Keratinocyte (primary cell): ENCODE results near the gene SLC6A15. TPM values are rescaled to one million over a fixed set of nuclear protein-coding genes. Genes with fewer than 3 reads are reported as not detected.

Experiments
- DNase-seq: peaks from one replicate; pipeline ENCODE4 v3.0.0-alpha.2; 2011; ENCODE audit warnings: low read depth, missing footprints, low spot score
- FAIRE-seq: peaks from 2 replicates; lab custom pipeline; 2011; peaks lifted over from hg19 to GRCh38; lab: Jason Lieb, UNC
- H2AFZ ChIP-seq: 2 replicates; pipeline ENCODE4 v1.6.0; 2012; ENCODE audit warnings: low read length, control low read depth, inconsistent platforms; ENCODE audit not compliant: control insufficient read depth
- H3K27ac ChIP-seq: 2 replicates; pipeline ENCODE4 v1.5.1; 2011; ENCODE audit warnings: low read length; ENCODE audit not compliant: control insufficient read depth, insufficient read depth
- H3K27me3 ChIP-seq: 3 replicates; pipeline ENCODE4 v1.6.0; 2011; ENCODE audit warnings: low read length; ENCODE audit not compliant: control insufficient read depth, insufficient read depth; ENCODE audit errors: extremely low read depth
- H3K36me3 ChIP-seq, 2 experiments: 2 replicates in 1 of 2; 3 replicates in 1 of 2; pipeline ENCODE4 v1.5.1; 2011; ENCODE audit warnings: low read length in 2 of 2, mild to moderate bottlenecking in 1 of 2; ENCODE audit not compliant: control insufficient read depth in 2 of 2, insufficient read depth in 2 of 2; ENCODE audit errors: extremely low read depth in 1 of 2
- H3K4me1 ChIP-seq: 3 replicates; pipeline ENCODE4 v1.5.1; 2011; ENCODE audit warnings: low read length; ENCODE audit not compliant: control insufficient read depth, insufficient read depth; ENCODE audit errors: extremely low read depth
- H3K4me2 ChIP-seq: 3 replicates; pipeline ENCODE4 v1.6.0; 2011; ENCODE audit warnings: low read depth, low read length; ENCODE audit not compliant: control insufficient read depth, insufficient read depth; ENCODE audit errors: extremely low read depth
- H3K4me3 ChIP-seq, 3 experiments: fragments of 200-600 bp in 1 of 3; sonication (generic) in 1 of 3; 2 replicates in 2 of 3; 3 replicates in 1 of 3; pipeline ENCODE4 v1.5.1; 2011 to 2016; ENCODE audit warnings: low read length in 3 of 3, mild to moderate bottlenecking in 3 of 3, control low read depth in 2 of 3, inconsistent platforms in 1 of 3, low read depth in 1 of 3, mixed read lengths in 1 of 3, mixed run types in 1 of 3, moderate library complexity in 1 of 3; ENCODE audit not compliant: control insufficient read depth in 2 of 3, insufficient read depth in 2 of 3; ENCODE audit errors: extremely low read depth in 1 of 3
- H3K79me2 ChIP-seq: 2 replicates; pipeline ENCODE4 v1.6.0; 2012; ENCODE audit warnings: low read length; ENCODE audit not compliant: control insufficient read depth, insufficient read depth
- H3K9ac ChIP-seq: 3 replicates; pipeline ENCODE4 v1.6.0; 2011; ENCODE audit warnings: low read length; ENCODE audit not compliant: control insufficient read depth, insufficient read depth; ENCODE audit errors: extremely low read depth
- H3K9me1 ChIP-seq: 3 replicates; pipeline ENCODE4 v1.6.0; 2011; ENCODE audit warnings: low read length; ENCODE audit not compliant: control insufficient read depth, insufficient read depth; ENCODE audit errors: extremely low read depth
- H3K9me3 ChIP-seq: 2 replicates; pipeline ENCODE4 v1.5.1; 2012; ENCODE audit warnings: low read depth, low read length; ENCODE audit not compliant: control insufficient read depth
- H4K20me1 ChIP-seq: 3 replicates; pipeline ENCODE4 v1.6.0; 2011; ENCODE audit warnings: low read length; ENCODE audit not compliant: control insufficient read depth, insufficient read depth; ENCODE audit errors: extremely low read depth
- EZH2 ChIP-seq: IDR thresholded peaks from one replicate; pipeline ENCODE4 v1.6.1; 2012; ENCODE audit warnings: inconsistent platforms, mild to moderate bottlenecking, low read length, moderate library complexity
- dilution Hi-C: fragments of 300-500 bp; cut with MboI; formaldehyde crosslinking; loops from one replicate; pipeline ENCODE4 v1.7.0; 2020; ENCODE audit warnings: low sequenced_read_pairs; ENCODE audit not compliant: extremely low pct_ligation_motif_present
- polyA plus RNA-seq, 5 experiments: library from polyadenylated mRNA; depleted of rRNA in 3 of 5; stranded (reverse) in 3 of 5; stranded (forward) in 1 of 5; unstranded in 1 of 5; fragments of >200 nt; gene quantifications; 1 replicate in 1 of 5; 2 replicates in 3 of 5; 3 replicates in 1 of 5; pipeline versions ENCODE4 v1.2.1 to v1.2.3, GENCODE V29; 2011 to 2012; ENCODE audit warnings: missing spikeins in 2 of 5, low read depth in 1 of 5, low replicate concordance in 1 of 5
- TF ChIP-seq, protein P1 (sequence below), 3 experiments: IDR thresholded peaks in 1 of 3; conservative IDR thresholded peaks in 1 of 3; optimal IDR thresholded peaks in 1 of 3; 2 replicates in 2 of 3; 3 replicates in 1 of 3; pipeline versions ENCODE3 to v1.5.1; 2011; ENCODE audit warnings: low read length in 3 of 3, mild to moderate bottlenecking in 3 of 3, moderate library complexity in 2 of 3, control low read depth in 1 of 3, inconsistent platforms in 1 of 3; ENCODE audit not compliant: insufficient read depth in 2 of 3; ENCODE audit errors: extremely low read depth in 1 of 3

The SLC6A15 gene
- polyA plus RNA-seq, 1 donor (not counting 4 experiments of a cell fraction or from before 2014, with no cell fraction given), result 18.9 TPM

DNA sequence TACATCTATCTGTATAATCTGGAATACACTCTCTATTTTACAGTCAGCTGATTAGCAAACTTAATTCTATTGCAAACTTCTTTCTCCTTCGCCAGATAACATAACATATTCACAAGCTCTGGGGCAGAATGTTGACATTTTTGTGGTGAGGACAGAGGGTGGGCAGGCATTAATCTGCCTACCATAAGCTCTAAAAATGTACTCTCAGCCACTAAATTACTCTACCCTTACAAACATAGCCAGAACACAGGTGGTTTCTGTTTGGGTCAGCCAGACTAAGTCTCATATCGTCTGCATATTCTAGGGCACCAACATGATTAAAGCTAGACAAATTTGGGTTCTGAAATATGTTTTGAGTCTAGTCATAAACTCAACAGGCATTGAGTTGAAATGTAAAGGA, 90.1 kb downstream of the SLC6A15 start:
- dilution Hi-C loops, result no loop called here
- H3K27ac ChIP-seq, result no peak overlapping the region
- H3K4me1 ChIP-seq, result no peaks in the 10 kb centered on the region
- H3K27me3 ChIP-seq, result no peaks in the 10 kb centered on the region
- H3K4me2 ChIP-seq, result no peak overlapping the region
- no peak overlapping the region for H3K9ac ChIP-seq
- H3K36me3 ChIP-seq, result no peaks in the 10 kb centered on the region
- no peak overlapping the region for H3K4me3 ChIP-seq
- FAIRE-seq (no peak), DNase-seq (no peak)
- H2AFZ ChIP-seq, result no peak overlapping the region
- no peaks in the 10 kb centered on the region for H3K79me2 ChIP-seq
- H3K9me1 ChIP-seq, result no peaks in the 10 kb centered on the region
- TF ChIP-seq EZH2, result no peak
- TF ChIP-seq, protein P1, sequence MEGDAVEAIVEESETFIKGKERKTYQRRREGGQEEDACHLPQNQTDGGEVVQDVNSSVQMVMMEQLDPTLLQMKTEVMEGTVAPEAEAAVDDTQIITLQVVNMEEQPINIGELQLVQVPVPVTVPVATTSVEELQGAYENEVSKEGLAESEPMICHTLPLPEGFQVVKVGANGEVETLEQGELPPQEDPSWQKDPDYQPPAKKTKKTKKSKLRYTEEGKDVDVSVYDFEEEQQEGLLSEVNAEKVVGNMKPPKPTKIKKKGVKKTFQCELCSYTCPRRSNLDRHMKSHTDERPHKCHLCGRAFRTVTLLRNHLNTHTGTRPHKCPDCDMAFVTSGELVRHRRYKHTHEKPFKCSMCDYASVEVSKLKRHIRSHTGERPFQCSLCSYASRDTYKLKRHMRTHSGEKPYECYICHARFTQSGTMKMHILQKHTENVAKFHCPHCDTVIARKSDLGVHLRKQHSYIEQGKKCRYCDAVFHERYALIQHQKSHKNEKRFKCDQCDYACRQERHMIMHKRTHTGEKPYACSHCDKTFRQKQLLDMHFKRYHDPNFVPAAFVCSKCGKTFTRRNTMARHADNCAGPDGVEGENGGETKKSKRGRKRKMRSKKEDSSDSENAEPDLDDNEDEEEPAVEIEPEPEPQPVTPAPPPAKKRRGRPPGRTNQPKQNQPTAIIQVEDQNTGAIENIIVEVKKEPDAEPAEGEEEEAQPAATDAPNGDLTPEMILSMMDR (optimal IDR thresholded peaks at IDR 0.05 in 1 of 3, IDR thresholded peaks at IDR 0.05 in 1 of 3, conservative IDR thresholded peaks at IDR 0.05 in 1 of 3; ENCODE audit: extremely low read depth in 1 of 3, insufficient read depth in 2 of 3, low read length in 3 of 3), result no peak
- H3K9me3 ChIP-seq, result no peaks in the 10 kb centered on the region
- no peaks in the 10 kb centered on the region for H4K20me1 ChIP-seq

DNA sequence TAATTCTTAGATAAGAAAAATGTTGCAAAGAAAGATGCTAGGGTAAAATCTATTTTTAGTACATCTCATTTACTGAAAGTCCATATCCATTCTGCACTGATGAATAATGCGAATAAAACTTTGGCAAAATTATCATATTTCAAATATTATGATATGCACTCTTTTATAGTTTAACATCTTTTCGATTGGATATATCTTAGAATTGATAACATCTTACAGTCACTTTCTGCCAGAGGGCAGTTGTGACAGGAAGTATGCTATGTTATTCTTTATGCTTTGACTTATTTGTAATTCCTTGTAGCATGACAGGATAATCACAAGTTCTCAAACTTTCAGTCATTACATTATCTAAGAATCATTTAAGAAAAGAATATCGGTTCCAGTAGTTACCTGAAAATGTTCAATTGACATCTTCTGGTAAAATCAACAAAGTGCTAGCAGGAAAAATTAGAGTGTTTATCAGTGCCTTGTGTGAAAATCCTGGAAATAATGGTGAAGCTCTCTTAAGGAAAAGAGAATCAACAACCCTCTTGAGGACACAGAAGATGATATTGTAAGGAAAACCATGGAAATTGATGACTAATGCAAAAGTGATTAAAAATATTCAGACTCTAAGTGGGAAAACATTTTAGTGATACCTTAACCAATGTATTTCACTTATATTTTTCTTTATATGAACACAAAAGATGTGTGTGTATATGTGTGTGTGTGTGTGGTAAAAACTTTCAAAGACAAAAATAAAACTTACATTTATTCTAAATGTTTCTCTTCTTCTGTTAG, 95.5 kb downstream of the SLC6A15 start:
- TF ChIP-seq, protein P1 (optimal IDR thresholded peaks at IDR 0.05 in 1 of 3, IDR thresholded peaks at IDR 0.05 in 1 of 3, conservative IDR thresholded peaks at IDR 0.05 in 1 of 3; ENCODE audit: extremely low read depth in 1 of 3, insufficient read depth in 2 of 3, low read length in 3 of 3), result no peak
- TF ChIP-seq EZH2, result no peak
- Histone ChIP-seq H2AFZ (no peak overlapping the region), H3K79me2 (no peaks in the 10 kb centered on the region), H3K4me2 (no peak overlapping the region), H3K4me3 (no peak overlapping the region), H3K27me3 (no peaks in the 10 kb centered on the region), H3K9me3 (no peaks in the 10 kb centered on the region), H4K20me1 (no peaks in the 10 kb centered on the region), H3K36me3 (no peaks in the 10 kb centered on the region), H3K9me1 (no peaks in the 10 kb centered on the region), H3K9ac (no peak overlapping the region), H3K4me1 (no peaks in the 10 kb centered on the region), H3K27ac (no peak overlapping the region)
- DNase-seq, result no peak
- dilution Hi-C loops, result no loop called here
- no peak for FAIRE-seq
